Measurements from ENCODE around the gene ZNF319. TPM values are rescaled to one million over a fixed set of nuclear protein-coding genes. Genes with fewer than 3 reads are reported as not detected.

Gene ZNF319
- total and polyA plus RNA-seq, 2 of the 4 experiments (the other 2 are of a cell fraction): 0.90 to 6.3 TPM

GRCh38 chr16:57995721-57996405 is 4.6 kb downstream of the ZNF319 start:
- intact Hi-C loops (cut with micrococcal nuclease): no loop called here
- no peak overlapping the region for H2BK120ac ChIP-seq (ENCODE audit: low read depth, low read length)
- no peak overlapping the region for H2BK5ac ChIP-seq (ENCODE audit: low read depth, low read length, poor library complexity, severe bottlenecking)
- CTCF ChIA-PET: no interaction called here
- H2AK5ac ChIP-seq (ENCODE audit: low read depth, low read length): no peak overlapping the region
- no peak overlapping the region for H4K8ac ChIP-seq (ENCODE audit: low read depth in 2 of 2, low read length in 2 of 2)
- no peak overlapping the region for H2AFZ ChIP-seq (replicated peaks; ENCODE audit: low read length, poor library complexity)
- H3K56ac ChIP-seq (ENCODE audit: extremely low read depth, insufficient read depth, low read length): no peak overlapping the region
- ATAC-seq (ENCODE audit: low read depth): no peak
- in situ Hi-C loops (cut with MboI; ENCODE audit: low sequenced_read_pairs): no loop called here
- H3K36me3 ChIP-seq (ENCODE audit: control insufficient read depth, insufficient read depth, low read length): peaks cover 34% of the 10 kb centered on the region; the same call in 1 of the 2 replicates
- DNase-seq: no peak
- H4K5ac ChIP-seq (ENCODE audit: low read depth, low read length): no peak overlapping the region
- H3K9me1 ChIP-seq (ENCODE audit: insufficient read depth, low read length): peaks cover 5% of the 10 kb centered on the region; the same call in 1 of the 2 replicates
- TF ChIP-seq MAZ (IDR thresholded peaks at IDR 0.05; ENCODE audit: borderline replicate concordance, low read depth, low read length): no peak
- TF ChIP-seq FOS (IDR thresholded peaks at IDR 0.05; ENCODE audit: low read depth, low read length): no peak
- TF ChIP-seq MXI1 (IDR thresholded peaks at IDR 0.05; ENCODE audit: borderline replicate concordance, low read depth, low read length): no peak
- no peak for TF ChIP-seq RFX5 (IDR thresholded peaks at IDR 0.05; ENCODE audit: low read depth, low read length)
- no peak for TF ChIP-seq CTCF (conservative IDR thresholded peaks at IDR 0.05; ENCODE audit: low read depth, low read length)
- no peak for TF ChIP-seq BHLHE40 (IDR thresholded peaks at IDR 0.05; ENCODE audit: low read depth, low read length)
- no peak for TF ChIP-seq RCOR1 (IDR thresholded peaks at IDR 0.05; ENCODE audit: insufficient replicate concordance, low read length)
- no peak for TF ChIP-seq POLR2A (IDR thresholded peaks at IDR 0.05; ENCODE audit: low read depth, low read length)
- TF ChIP-seq RAD21 (IDR thresholded peaks at IDR 0.05; ENCODE audit: low read length): no peak
- dilution Hi-C loops (cut with HindIII; ENCODE audit: low sequenced_read_pairs, unreplicated experiment): no loop called here
- H3K79me1 ChIP-seq (ENCODE audit: low read depth in 1 of 2, low read length in 2 of 2): peaks cover 9 to 41% of the 10 kb centered on the region in 2 experiments; a peak in 3 of 4 replicates
- H3K27ac ChIP-seq (ENCODE audit: insufficient read depth, low read length): no peak overlapping the region
- H3K27me3 ChIP-seq (ENCODE audit: control insufficient read depth, insufficient read depth, low read length): no peaks in the 10 kb centered on the region; the same call in 1 of the 2 replicates
- no peak overlapping the region for H2AK9ac ChIP-seq (replicated peaks; ENCODE audit: low read depth, low read length, poor library complexity)
- H3K4me3 ChIP-seq (ENCODE audit: insufficient read depth, low read depth, low read length): no peak overlapping the region
- no peak overlapping the region for H4K91ac ChIP-seq (ENCODE audit: insufficient read depth, low read depth, low read length)
- no peak overlapping the region for H3K23ac ChIP-seq (ENCODE audit: low read depth, low read length)
- no peak overlapping the region for H3K9ac ChIP-seq (ENCODE audit: low read depth, low read length)
- no peak overlapping the region for H3K4me2 ChIP-seq (ENCODE audit: low read depth, low read length)
- BruUV-seq (replicated peaks): no TSS peak
- H3K4ac ChIP-seq (ENCODE audit: low read depth, low read length): no peak overlapping the region
- H3K4me1 ChIP-seq (ENCODE audit: control insufficient read depth, insufficient read depth, low read length): peaks cover 8% of the 10 kb centered on the region; the same call in 1 of the 2 replicates
- no peaks in the 10 kb centered on the region for H3K9me3 ChIP-seq (ENCODE audit: control insufficient read depth, insufficient read depth, low read length)
- no peak overlapping the region for H3K14ac ChIP-seq (replicated peaks; ENCODE audit: low read depth, low read length)
- H2BK15ac ChIP-seq (ENCODE audit: low read depth, low read length): no peak overlapping the region
- peaks cover 23% of the 10 kb centered on the region for H4K20me1 ChIP-seq (ENCODE audit: insufficient read depth, low read length)
- WGBS, 2 experiments (ENCODE audit: extremely low coverage in 2 of 2, insufficient read length in 1 of 2): 73% methylated on average over 5 of the region's 18 CpGs; no CpG with 5 or more reads in 1 of the 2 experiments
- POLR2A ChIA-PET (ENCODE audit: unreplicated experiment): no interaction called here
- no peak overlapping the region for H3K18ac ChIP-seq (ENCODE audit: low read depth, low read length)
- H2BK20ac ChIP-seq (ENCODE audit: low read depth, low read length): no peak overlapping the region
